ENCODE measurements around the gene ITGA6.

- TF ChIP-seq CTCF (IDR thresholded peaks at IDR 0.05 in 4 of 5, conservative IDR thresholded peaks at IDR 0.05 in 1 of 5) = no peak
- TF ChIP-seq POLR2A (IDR thresholded peaks at IDR 0.05) = no peak
These were observed 127.8 kb downstream of the ITGA6 start for GRCh38 chr2:172555272-172555521.

Data from gastrocnemius medialis (tissue), 4 donors.